ENCODE results near the gene TENT4B.

TENT4B gene

GRCh38 chr16:50195756-50196155, 42.6 kb downstream of the TENT4B start:
- TF ChIP-seq NFRKB (IDR thresholded peaks at IDR 0.05) (no peak), CTBP1 (IDR thresholded peaks at IDR 0.05; ENCODE audit: borderline replicate concordance) (no peak), ELF4 (IDR thresholded peaks at IDR 0.05) (no peak), TARDBP (IDR thresholded peaks at IDR 0.05) (no peak), FOXM1 (IDR thresholded peaks at IDR 0.05; ENCODE audit: borderline replicate concordance) (no peak), FOXA1 (IDR thresholded peaks at IDR 0.05) (no peak), ZNF384 (IDR thresholded peaks at IDR 0.05) (no peak), FOXK2 (IDR thresholded peaks at IDR 0.05) (no peak), LEF1 (IDR thresholded peaks at IDR 0.05; ENCODE audit: borderline replicate concordance) (no peak), L3MBTL2 (conservative IDR thresholded peaks at IDR 0.05) (no peak), HDGF (IDR thresholded peaks at IDR 0.05; ENCODE audit: borderline replicate concordance) (no peak), BHLHE40 (IDR thresholded peaks at IDR 0.05; ENCODE audit: borderline replicate concordance) (no peak), ARNT (IDR thresholded peaks at IDR 0.05) (no peak), SP1 (IDR thresholded peaks at IDR 0.05) (no peak)
- CTCF ChIA-PET: interaction anchor here (1.1 to 1.2 kb wide), 2 partner anchors 128 kb away, joined by 3 read pairs; no protein-coding TSS in a partner anchor
- POLR2A ChIA-PET: interaction anchor here (0.6 kb wide), 1 partner anchor 11 kb away, joined by 3 read pairs; no protein-coding TSS in a partner anchor
- no peak for DNase-seq (ENCODE audit: extremely low spot score)

- no peak for TF ChIP-seq PKNOX1 (IDR thresholded peaks at IDR 0.05)
- no peak for TF ChIP-seq FOXA1 (IDR thresholded peaks at IDR 0.05)
- TF ChIP-seq LEF1 (IDR thresholded peaks at IDR 0.05; ENCODE audit: borderline replicate concordance): no peak
- no peak for TF ChIP-seq SUZ12 (IDR thresholded peaks at IDR 0.05)
- TF ChIP-seq BHLHE40 (IDR thresholded peaks at IDR 0.05; ENCODE audit: borderline replicate concordance): no peak
- TF ChIP-seq FOXK2 (IDR thresholded peaks at IDR 0.05): no peak
- TF ChIP-seq ZNF384 (IDR thresholded peaks at IDR 0.05): no peak
- no peak for TF ChIP-seq TARDBP (IDR thresholded peaks at IDR 0.05)
- no peak for TF ChIP-seq NFRKB (IDR thresholded peaks at IDR 0.05)
- TF ChIP-seq HDGF (IDR thresholded peaks at IDR 0.05; ENCODE audit: borderline replicate concordance): no peak
- TF ChIP-seq FOXM1 (IDR thresholded peaks at IDR 0.05; ENCODE audit: borderline replicate concordance): no peak
- no peak for TF ChIP-seq CTBP1 (IDR thresholded peaks at IDR 0.05; ENCODE audit: borderline replicate concordance)
- TF ChIP-seq L3MBTL2 (conservative IDR thresholded peaks at IDR 0.05): no peak
- no peak for TF ChIP-seq SP1 (IDR thresholded peaks at IDR 0.05)
- TF ChIP-seq ELF4 (IDR thresholded peaks at IDR 0.05): no peak
- TF ChIP-seq ARNT (IDR thresholded peaks at IDR 0.05): no peak
- DNase-seq (ENCODE audit: extremely low spot score): no peak
- CTCF ChIA-PET: interaction anchor here (0.6 kb wide), 1 partner anchor 173 kb away, joined by 4 read pairs; no protein-coding TSS in a partner anchor
- POLR2A ChIA-PET: no interaction called here
Observed at GRCh38 chr16:50197582-50197981, 44.5 kb downstream of the TENT4B start.

- TF ChIP-seq TARDBP (IDR thresholded peaks at IDR 0.05): no peak
- ChIA-PET POLR2A (no interaction called here), CTCF (no interaction called here)
- DNase-seq (ENCODE audit: extremely low spot score): no peak
Observed at GRCh38 chr16:50198802-50199403, 45.8 kb downstream of the TENT4B start.

GRCh38 chr16:50201787-50202186, 48.7 kb downstream of the TENT4B start:
- CTCF ChIA-PET: no interaction called here
- POLR2A ChIA-PET: no interaction called here

GRCh38 chr16:50202926-50203624, 50.0 kb downstream of the TENT4B start:
- POLR2A ChIA-PET: interaction anchor here (1.4 kb wide), 1 partner anchor 137 kb away, joined by 6 read pairs; the partner anchor contains the start of gene HEATR3

More at GRCh38 chr16:50201787-50202186, 48.7 kb downstream of the TENT4B start:
- TF ChIP-seq ELF4 (IDR thresholded peaks at IDR 0.05) (no peak), SUZ12 (IDR thresholded peaks at IDR 0.05) (no peak), CTBP1 (IDR thresholded peaks at IDR 0.05; ENCODE audit: borderline replicate concordance) (no peak)
- DNase-seq (ENCODE audit: extremely low spot score): no peak

GRCh38 chr16:50203681-50204080, 50.6 kb downstream of the TENT4B start:
- TF ChIP-seq HDGF (IDR thresholded peaks at IDR 0.05; ENCODE audit: borderline replicate concordance): no peak
- no peak for TF ChIP-seq BHLHE40 (IDR thresholded peaks at IDR 0.05; ENCODE audit: borderline replicate concordance)
- DNase-seq (ENCODE audit: extremely low spot score): no peak
- ChIA-PET POLR2A (interaction anchor here (1.1 to 1.4 kb wide), 2 partner anchors 51 to 138 kb away, joined by 3 to 6 read pairs; partner anchors contain the start of gene HEATR3), CTCF (no interaction called here)

More at GRCh38 chr16:50202926-50203624, 50.0 kb downstream of the TENT4B start:
- DNase-seq (ENCODE audit: extremely low spot score): peak; percentile 43
- CTCF ChIA-PET: no interaction called here
- TF ChIP-seq CTBP1 (IDR thresholded peaks at IDR 0.05; ENCODE audit: borderline replicate concordance) (peak; percentile 88), L3MBTL2 (conservative IDR thresholded peaks at IDR 0.05) (no peak), BHLHE40 (IDR thresholded peaks at IDR 0.05; ENCODE audit: borderline replicate concordance) (no peak), PKNOX1 (IDR thresholded peaks at IDR 0.05) (peak; percentile 90), ZNF384 (IDR thresholded peaks at IDR 0.05) (peak; percentile 54; the same call in 1 of the 2 replicates), FOXK2 (IDR thresholded peaks at IDR 0.05) (no peak), ELF4 (IDR thresholded peaks at IDR 0.05) (no peak)
